K562 (cell line): Measurements from ENCODE around the gene ATG4D. TPM values are rescaled to one million over a fixed set of nuclear protein-coding genes. Genes with fewer than 3 reads are reported as not detected.
A peak's percentile ranks its signal among the peaks of the same experiment; 100 is the strongest.

Source experiments
- ATF7 ChIP-seq: fragments of 450-650 bp; IDR thresholded peaks from 2 replicates; pipeline ENCODE4 v1.7.1; 2014; ENCODE audit warnings: mild to moderate bottlenecking, moderate library complexity
- CBX2 ChIP-seq: fragments of 200-600 bp; sonication (generic); IDR thresholded peaks from one replicate; pipeline ENCODE4 v1.6.1; 2012; ENCODE audit warnings: mild to moderate bottlenecking, low read length, inconsistent platforms; ENCODE audit not compliant: insufficient read depth, poor library complexity, severe bottlenecking
- CREB1 ChIP-seq, 2 experiments: sonication (generic) in 1 of 2; formaldehyde crosslinking in 1 of 2; IDR thresholded peaks; 2 replicates each; pipeline versions ENCODE4 v1.6.1 to v1.8.0; 2012 to 2022; ENCODE audit warnings: inconsistent platforms in 1 of 2, mild to moderate bottlenecking in 1 of 2, missing genetic modification reagents in 1 of 2, moderate library complexity in 1 of 2
- CXXC5 ChIP-seq: fragments of 250-450 bp; sonication (Bioruptor Pico); IDR thresholded peaks from 2 replicates; pipeline ENCODE4 v1.8.0; 2022; ENCODE audit warnings: inconsistent platforms, mild to moderate bottlenecking, moderate library complexity
- HNRNPK ChIP-seq: fragments of 200-400 bp; formaldehyde crosslinking; IDR thresholded peaks from one replicate; pipeline ENCODE4 v1.6.1; 2018; ENCODE audit warnings: mild to moderate bottlenecking, low read depth, low read length; ENCODE audit not compliant: poor library complexity, severe bottlenecking
- ILF3 ChIP-seq: fragments of 450-650 bp; IDR thresholded peaks from 2 replicates; pipeline ENCODE4 v1.6.1; 2018; ENCODE audit warnings: antibody characterized with exemption, mild to moderate bottlenecking, moderate library complexity, borderline replicate concordance
- JUND ChIP-seq, 2 experiments: IDR thresholded peaks; 2 replicates in 1 of 2; 3 replicates in 1 of 2; pipeline ENCODE4 v1.6.1; 2011; ENCODE audit warnings: borderline replicate concordance in 2 of 2, low read depth in 2 of 2, low read length in 2 of 2, improper control_type of control experiment in 1 of 2, missing biosample characterization in 1 of 2, missing genetic modification characterization in 1 of 2, missing genetic modification reagents in 1 of 2
- LARP7 ChIP-seq: fragments of 450-650 bp; IDR thresholded peaks from 2 replicates; pipeline ENCODE4 v1.6.1; 2016
- MYC ChIP-seq, 2 experiments: fragments of 250-450 bp in 1 of 2; sonication (Bioruptor Pico) in 1 of 2; IDR thresholded peaks; 2 replicates each; pipeline versions ENCODE4 v1.5.1 to v1.6.1; 2012 to 2021; ENCODE audit warnings: low read depth in 2 of 2, borderline replicate concordance in 1 of 2, improper control_type of control experiment in 1 of 2, low read length in 1 of 2, mild to moderate bottlenecking in 1 of 2, moderate library complexity in 1 of 2
- POLR2B ChIP-seq: fragments of 450-650 bp; IDR thresholded peaks from 2 replicates; pipeline ENCODE4 v1.6.1; 2018; ENCODE audit warnings: low read depth; ENCODE audit not compliant: partially characterized antibody
- POLR2G ChIP-seq: fragments of 200-400 bp; formaldehyde crosslinking; IDR thresholded peaks from 2 replicates; pipeline ENCODE4 v1.6.1; 2017; ENCODE audit warnings: low read depth, mild to moderate bottlenecking, antibody characterized with exemption, low read length, moderate library complexity
- SMARCC2 ChIP-seq: fragments of 450-650 bp; IDR thresholded peaks from 2 replicates; pipeline ENCODE4 v1.6.1; 2017; ENCODE audit warnings: antibody characterized with exemption, moderate library complexity, mild to moderate bottlenecking, low read depth
- SNAPC5 ChIP-seq: fragments of 250-450 bp; sonication (Bioruptor Pico); IDR thresholded peaks from 2 replicates; pipeline ENCODE4 v1.8.0; 2021; ENCODE audit warnings: moderate library complexity, mild to moderate bottlenecking, inconsistent platforms
- STAT6 ChIP-seq: sonication (generic); formaldehyde crosslinking; IDR thresholded peaks from 2 replicates; pipeline ENCODE4 v1.8.1; 2023; ENCODE audit warnings: mild to moderate bottlenecking, missing genetic modification reagents
- TAF9B ChIP-seq: fragments of 450-650 bp; IDR thresholded peaks from 2 replicates; pipeline ENCODE4 v1.6.1; 2018; ENCODE audit warnings: mild to moderate bottlenecking; ENCODE audit not compliant: partially characterized antibody
- ZBTB7A ChIP-seq: IDR thresholded peaks from 2 replicates; pipeline ENCODE4 v1.6.1; 2011; ENCODE audit warnings: low read depth, mild to moderate bottlenecking, low read length, moderate library complexity, borderline replicate concordance; ENCODE audit not compliant: control insufficient read depth
- polyA plus RNA-seq, 8 experiments: library from polyadenylated mRNA; depleted of rRNA in 4 of 8; stranded (reverse) in 5 of 8; unstranded in 3 of 8; fragments of >200 nt; fragmentation: Nextera tagmentation in 2 of 8; fragmentation: Illumina TruSeq in 1 of 8; extraction: Ambion mirVana in 2 of 8; extraction: Trizol in 1 of 8; gene quantifications; 2 replicates each; pipeline versions ENCODE4 v1.2.1 to v1.2.3, GENCODE V29; 2011 to 2014; ENCODE audit warnings: inconsistent platforms in 1 of 8, missing spikeins in 1 of 8
- total RNA-seq, 7 experiments: library from RNA; depleted of rRNA in 6 of 7; stranded (reverse); fragments of >200 nt in 6 of 7; fragmentation: Illumina TruSeq in 2 of 7; extraction: Trizol in 2 of 7; gene quantifications; 2 replicates each; pipeline versions ENCODE4 v1.2.1 to v1.2.3, GENCODE V29; 2011 to 2021; ENCODE audit warnings: low replicate concordance in 1 of 7
- TF ChIP-seq, protein P1 (sequence below): fragments of 450-650 bp; formaldehyde crosslinking; IDR thresholded peaks from 2 replicates; pipeline ENCODE4 v1.4.0; 2020; ENCODE audit warnings: mild to moderate bottlenecking, moderate library complexity
- TF ChIP-seq, protein P2 (sequence below), 2 experiments: fragments of 450-650 bp in 1 of 2; sonication (generic) in 1 of 2; formaldehyde crosslinking in 1 of 2; IDR thresholded peaks in 1 of 2; conservative IDR thresholded peaks in 1 of 2; 2 replicates each; pipeline versions ENCODE4 v1.6.1 to v1.8.1; 2016 to 2023; ENCODE audit warnings: mild to moderate bottlenecking in 2 of 2, moderate library complexity in 2 of 2, inconsistent platforms in 1 of 2, missing genetic modification reagents in 1 of 2

ATG4D gene
- total and polyA plus RNA-seq, 9 of the 15 experiments (the other 6 are each of a cell fraction or from before 2014, with no cell fraction given) = 0.51 to 66.1 (median 22.9) TPM

DNA sequence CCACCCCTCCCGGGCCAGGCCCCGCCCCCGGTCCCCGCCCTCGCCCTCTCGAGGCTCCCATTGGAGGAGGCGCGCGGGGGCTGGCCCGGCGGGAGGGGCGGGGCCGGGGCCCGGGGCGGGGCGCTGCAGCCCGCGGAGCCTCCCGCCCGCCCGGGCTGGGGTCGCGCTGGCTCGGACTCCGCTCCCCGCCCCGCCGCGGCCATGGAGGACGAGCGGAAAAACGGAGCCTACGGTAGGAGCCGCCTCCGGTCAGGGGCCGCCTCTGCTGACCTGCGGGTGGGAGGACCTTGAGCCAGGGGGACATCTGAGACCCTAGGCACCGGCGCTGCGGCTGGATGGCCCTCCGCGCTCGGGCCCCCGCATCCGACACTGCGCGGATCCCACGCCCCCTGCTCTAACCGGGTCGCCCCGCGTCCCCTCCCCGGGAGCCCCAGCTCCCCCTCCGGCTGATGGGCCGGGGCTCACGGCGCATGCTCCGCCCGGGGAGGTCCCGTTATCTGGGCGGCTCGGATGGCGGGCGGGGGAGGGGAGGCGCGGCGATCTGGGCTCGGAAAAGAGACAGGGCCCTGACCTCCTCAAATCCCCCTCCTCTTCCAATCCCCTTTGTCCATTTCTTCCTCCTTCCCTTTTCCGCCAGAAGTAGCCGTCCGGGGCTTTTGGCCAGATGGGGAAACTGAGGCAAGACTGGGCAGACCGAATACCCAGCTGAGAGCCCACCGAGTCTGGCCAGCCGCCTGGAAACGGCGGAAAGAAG is 58.8 kb downstream of the ATG4D start (continued):
- TF ChIP-seq HNRNPK (no peak), ILF3 (no peak), ATF7 (0 out of 2 replicates have a peak, but pooled peaks have one; percentile 27), STAT6 (no peak), JUND (IDR thresholded peaks at IDR 0.05; ENCODE audit: borderline replicate concordance, low read depth, low read length) (no peak), JUND (tag; IDR thresholded peaks at IDR 0.05; ENCODE audit: borderline replicate concordance, low read depth, low read length) (no peak; the same call in 2 of the 3 replicates), SMARCC2 (no peak), MYC (IDR thresholded peaks at IDR 0.05; ENCODE audit: low read depth, low read length) (peak; percentile 12; the same call in 1 of the 2 replicates), MYC (CRISPR knock-in tag; IDR thresholded peaks at IDR 0.05; ENCODE audit: borderline replicate concordance, low read depth) (no peak), CBX2 (no peak), POLR2G (peak; percentile 75), POLR2B (peak; percentile 32), SNAPC5 (CRISPR knock-in tag) (no peak), CXXC5 (peak; percentile 43), TAF9B (no peak), CREB1 (IDR thresholded peaks at IDR 0.05) (no peak), CREB1 (CRISPR knock-in tag; IDR thresholded peaks at IDR 0.05) (0 out of 2 replicates have a peak, but pooled peaks have one; percentile 9), LARP7 (no peak), ZBTB7A (peak; percentile 87)
- TF ChIP-seq, protein P1, sequence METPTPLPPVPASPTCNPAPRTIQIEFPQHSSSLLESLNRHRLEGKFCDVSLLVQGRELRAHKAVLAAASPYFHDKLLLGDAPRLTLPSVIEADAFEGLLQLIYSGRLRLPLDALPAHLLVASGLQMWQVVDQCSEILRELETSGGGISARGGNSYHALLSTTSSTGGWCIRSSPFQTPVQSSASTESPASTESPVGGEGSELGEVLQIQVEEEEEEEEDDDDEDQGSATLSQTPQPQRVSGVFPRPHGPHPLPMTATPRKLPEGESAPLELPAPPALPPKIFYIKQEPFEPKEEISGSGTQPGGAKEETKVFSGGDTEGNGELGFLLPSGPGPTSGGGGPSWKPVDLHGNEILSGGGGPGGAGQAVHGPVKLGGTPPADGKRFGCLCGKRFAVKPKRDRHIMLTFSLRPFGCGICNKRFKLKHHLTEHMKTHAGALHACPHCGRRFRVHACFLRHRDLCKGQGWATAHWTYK (CRISPR knock-in tag) = peak; percentile 69
- TF ChIP-seq, protein P2, sequence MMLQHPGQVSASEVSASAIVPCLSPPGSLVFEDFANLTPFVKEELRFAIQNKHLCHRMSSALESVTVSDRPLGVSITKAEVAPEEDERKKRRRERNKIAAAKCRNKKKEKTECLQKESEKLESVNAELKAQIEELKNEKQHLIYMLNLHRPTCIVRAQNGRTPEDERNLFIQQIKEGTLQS (IDR thresholded peaks at IDR 0.05) = no peak
- TF ChIP-seq, protein P2 (CRISPR knock-in tag; conservative IDR thresholded peaks at IDR 0.05) = no peak
